ENCODE measurements around the gene COL5A1.
"Not testable (repeated sequence)": the region's sequence is repeated elsewhere in the genome, so short reads cannot be mapped to it uniquely, and the experiment has no call there.

The COL5A1 gene

DNA sequence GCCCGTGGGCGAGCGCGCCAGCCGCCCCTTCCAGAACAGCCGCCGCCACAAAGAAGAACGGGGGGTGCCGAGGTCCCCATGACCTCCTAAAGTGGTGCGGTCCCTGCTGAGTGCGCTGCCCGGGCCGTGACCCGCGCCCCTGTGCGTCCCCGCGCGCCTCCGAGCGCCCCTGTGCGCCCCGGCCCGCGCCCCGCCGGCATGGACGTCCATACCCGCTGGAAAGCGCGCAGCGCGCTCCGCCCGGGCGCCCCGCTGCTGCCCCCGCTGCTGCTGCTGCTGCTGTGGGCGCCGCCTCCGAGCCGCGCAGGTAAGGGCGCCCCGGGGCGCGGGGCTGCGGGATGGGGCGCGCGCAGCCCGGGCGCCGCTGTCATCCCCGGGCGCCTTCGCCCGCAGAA lies 384 bp downstream of the COL5A1 start:
- DNase-seq, result no peak

DNA sequence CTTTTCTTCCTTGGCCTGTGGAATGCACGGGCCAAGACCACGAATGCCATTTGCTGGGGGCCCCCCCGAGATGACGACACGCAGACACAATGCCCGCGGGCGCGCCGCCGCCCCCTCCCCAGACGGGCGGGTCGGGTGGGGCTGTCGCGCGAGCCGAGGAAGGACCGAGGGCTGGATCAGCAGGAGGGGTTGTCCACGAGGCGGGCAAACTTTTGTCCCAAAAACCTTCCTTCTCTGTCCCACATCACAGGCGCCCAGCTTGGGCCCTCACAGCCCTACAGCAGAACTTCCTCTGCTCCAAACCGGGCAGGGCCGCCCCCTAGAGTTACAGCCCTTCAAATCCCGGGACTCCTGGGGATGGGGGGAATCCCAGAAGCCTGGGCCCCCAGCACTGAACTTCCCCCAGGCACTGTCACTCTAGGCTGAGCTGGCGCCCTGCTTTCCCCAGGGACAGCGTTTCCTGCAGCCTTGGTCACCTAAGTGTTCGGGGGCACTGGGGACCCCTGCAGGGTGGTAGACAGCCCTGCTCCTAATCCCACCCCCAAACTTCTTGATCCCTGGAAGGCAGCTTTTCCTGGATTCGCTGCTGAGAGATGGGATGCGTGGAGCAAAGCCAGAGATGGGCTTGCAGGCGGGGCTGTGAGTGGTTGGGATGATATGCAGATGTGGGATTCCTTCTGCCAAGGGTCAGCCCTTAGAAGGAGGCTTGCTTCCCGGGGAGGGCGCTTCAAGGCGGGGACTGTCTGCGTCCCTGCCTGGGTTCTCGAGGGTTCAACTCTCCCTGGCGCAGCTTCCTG lies 980 bp downstream of the COL5A1 start:
- peak; percentile 83 for DNase-seq

DNA sequence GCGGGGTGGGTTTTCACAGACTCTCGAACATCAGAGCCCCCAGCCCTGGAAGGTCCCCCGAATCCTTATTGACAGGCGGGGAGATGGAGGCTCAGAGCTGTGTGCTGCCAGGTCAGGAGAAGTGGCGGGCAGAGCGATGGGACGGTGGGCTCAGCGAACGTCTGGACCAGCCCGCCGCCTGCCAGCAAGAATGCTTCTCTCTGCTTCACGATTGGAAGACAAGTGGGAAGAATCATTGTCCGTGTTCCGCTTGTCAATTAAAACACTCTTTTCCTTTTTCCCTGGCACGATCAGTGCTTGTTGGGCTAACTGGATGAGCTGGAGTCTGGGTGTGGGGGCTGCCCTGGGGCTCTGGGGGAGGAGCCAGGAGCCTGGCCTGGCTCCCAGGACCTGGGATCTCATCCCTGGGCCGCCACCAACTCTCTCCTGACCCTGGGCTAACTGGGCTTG lies 1.6 kb downstream of the COL5A1 start:
- no peak for DNase-seq

DNA sequence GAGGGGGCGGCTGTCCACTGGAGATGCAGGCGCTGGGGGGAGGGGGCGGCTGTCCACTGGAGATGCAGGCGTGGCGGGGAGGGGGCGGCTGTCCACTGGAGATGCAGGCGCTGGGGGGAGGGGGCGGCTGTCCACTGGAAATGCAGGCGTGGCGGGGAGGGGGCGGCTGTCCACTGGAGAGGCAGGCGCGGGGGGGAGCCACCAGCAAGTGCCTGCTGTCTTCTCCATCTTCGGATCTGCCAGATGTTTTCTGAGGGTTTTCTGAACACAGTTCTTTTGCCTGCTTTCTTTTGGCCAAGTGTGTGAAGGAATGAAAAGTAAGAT lies 2.8 kb downstream of the COL5A1 start:
- DNase-seq, result not testable (repeated sequence)

DNA sequence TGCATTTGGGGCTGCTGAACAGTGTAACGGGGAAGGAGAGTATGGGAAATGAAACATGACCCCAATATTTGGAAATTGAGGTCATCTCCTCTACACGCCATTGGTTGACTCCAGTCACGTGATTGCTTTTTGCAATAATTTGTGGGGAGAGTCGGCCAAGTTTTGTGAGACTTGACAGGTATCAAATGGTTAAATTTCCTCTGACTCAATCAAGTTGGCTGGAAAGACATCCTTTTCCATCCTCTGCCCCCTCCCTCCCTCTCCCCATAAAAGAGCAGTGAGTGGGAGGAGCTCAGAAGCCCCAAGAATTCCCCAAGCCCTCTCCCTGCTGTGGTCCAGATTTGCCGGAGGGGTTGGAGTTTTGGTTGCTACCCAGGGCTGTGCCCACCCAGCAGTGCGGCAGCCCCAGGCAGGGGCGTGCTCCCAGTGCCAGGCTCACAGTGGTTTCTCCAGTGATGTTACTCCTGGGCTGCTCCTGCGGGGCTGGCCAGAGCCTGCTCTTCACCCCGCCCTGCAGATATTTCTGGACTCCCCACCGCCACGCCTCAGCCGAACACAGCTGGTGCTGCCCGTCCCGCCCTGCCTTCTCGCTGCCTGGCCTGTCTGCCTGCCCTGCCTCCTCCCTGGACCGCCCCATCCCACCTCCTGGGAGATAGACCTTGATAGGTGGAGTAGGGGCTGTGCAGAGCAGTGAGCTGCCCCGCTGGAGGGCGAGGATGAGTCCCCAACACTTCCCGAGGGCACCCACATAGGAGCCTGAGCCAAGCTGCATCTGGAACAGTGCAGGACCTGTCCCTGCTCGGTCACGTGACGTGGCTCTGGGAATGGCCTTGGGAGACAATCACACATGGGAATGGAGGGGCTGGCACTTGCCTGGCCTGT lies 3.4 kb downstream of the COL5A1 start:
- peak; percentile 91 for DNase-seq

DNA sequence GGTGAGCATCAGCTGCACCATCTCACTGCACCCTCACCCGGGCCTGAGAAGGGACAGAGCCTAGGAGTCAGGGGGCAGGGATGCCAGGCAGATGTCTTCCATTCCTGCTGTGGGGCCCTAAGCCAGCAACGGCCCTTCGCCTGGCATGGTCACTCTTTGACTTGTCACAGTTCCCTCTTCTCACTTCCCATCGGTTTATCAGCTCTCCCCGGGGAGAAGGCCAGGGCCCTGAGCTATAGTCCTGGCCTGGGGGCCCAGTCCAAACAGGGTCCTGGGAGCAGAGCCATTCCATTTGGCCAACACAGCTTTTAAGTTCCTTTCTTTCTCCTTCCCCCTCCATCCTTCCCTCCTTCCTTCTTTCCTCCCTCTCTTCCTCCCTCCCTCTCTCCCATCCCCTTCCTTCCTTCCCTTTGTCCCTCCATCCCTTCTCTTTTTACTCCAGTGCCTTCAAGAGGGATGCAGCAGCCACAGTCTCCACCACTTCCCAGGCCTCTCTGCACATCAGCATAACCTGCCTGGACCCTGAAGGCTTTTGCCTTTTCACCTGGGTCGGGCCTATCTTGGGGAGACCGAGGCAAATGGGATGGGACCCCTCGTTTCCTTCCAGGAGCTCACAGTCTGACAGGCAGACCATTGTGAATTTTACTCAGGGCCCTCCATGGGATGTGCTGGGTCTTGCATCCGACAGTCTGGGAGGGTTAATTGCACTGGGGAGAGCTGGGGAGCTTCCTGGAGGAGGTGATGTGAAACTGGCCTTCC lies 4.2 kb downstream of the COL5A1 start:
- DNase-seq, result no peak

DNA sequence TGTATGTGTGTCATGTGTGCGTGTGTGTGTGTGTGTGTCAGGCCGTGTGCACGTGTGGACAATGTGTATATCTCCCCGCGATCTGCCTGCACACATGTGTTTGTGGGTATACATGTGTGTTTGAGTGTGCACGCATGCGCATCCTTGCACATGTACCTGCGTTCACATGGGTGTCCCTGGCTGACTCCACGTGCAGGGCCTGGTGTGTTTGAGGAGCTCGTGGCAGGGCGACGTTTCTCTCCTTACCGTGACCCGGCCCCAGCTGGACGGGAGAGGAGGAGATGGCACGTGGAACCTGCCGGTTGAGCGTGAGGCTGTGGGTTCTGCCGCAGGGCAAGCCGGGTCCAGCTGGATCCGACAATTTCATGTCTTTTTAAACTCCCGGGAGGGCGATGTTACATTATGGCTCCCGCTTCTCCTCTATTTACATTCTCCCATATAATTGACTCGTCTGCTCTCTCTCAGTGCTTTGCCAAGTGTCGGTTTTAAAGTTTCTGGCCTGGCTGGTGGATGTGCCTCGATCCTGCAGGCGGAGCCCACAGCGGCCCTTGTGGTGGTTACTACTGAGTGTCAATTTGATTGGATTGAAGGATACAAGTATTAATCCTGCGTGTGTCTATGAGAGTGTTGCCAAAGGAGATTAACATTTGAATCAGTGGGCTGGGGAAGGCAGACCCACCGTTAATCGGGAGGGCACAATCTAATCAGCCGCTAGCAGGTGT lies 5.9 kb downstream of the COL5A1 start:
- no peak for DNase-seq

DNA sequence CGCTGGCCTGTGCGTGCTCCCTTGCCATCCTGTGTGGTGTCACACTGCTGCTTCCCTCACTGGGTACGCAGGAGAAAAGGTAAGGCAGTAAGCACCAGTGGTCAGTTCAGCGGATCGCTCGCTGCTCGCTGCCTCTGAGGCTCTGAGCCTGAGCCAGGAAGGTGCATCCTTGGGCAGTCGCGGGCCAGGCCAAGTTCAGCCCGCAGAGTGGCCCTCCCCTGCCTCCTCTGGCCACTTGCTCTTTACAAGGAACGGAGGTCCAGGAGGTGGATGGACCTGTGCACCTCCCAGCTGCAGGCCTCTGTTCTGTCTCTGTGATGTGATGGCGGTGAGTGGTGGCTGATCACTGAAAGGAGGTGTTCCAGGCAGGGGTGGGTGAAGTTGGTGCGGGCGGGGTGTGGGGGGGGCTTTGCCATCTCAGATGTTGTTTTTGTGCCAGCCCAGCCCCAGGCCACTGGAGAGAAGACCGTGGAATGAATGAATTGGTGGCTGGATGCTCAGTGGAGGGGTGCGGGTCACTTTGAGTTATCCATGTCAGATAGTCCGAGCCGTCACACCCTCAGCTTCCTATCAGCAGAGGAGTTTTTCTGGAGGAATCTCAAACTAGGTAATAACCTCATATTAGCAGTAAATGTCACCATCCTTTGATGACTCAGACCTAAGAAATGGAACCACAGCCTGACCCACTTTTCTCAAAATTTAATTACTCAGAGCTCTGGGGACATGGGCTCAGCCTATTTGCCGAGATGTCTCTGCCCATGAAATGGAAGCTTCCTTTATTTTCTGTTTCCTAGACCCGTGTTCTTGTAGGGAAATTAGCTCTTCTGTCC lies 7.3 kb downstream of the COL5A1 start:
- DNase-seq, result no peak

DNA sequence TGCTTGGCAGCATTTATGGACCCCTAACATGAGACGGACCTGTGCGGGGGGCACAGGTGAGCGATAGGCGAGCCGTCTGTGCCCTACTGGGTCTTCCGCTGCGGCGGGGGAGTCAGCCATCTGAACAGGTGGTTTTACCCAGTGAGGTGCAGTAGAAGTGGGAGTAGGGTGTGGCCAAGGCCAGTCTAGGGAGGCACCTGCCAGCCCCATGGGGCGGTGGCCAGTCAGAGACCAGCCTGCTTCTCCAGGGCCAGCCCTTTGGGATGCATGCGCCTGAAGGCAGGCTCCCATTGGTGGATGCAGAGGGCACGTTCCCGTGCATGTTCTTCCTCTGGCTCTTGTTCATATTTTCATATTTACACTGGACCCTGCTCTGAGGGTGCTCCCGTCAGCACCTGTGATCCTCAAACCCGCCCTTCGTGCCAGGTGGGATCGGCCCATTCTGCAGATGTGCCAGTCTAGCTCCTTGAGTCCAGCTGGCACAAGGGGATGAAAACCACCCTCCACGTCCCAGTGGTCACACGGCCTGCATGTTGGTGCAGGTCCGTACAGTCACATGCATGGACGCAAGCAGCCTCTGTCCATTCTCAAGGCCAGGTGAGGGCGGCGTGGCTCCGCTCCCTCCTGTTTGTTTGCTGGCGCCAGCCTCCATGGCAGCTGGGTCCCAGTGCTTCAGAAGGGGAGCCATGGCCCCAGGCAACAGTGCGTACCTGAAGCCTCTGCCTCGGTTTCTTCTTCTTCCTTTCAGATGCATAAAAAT lies 9.0 kb downstream of the COL5A1 start:
- DNase-seq, result peak; percentile 26

DNA sequence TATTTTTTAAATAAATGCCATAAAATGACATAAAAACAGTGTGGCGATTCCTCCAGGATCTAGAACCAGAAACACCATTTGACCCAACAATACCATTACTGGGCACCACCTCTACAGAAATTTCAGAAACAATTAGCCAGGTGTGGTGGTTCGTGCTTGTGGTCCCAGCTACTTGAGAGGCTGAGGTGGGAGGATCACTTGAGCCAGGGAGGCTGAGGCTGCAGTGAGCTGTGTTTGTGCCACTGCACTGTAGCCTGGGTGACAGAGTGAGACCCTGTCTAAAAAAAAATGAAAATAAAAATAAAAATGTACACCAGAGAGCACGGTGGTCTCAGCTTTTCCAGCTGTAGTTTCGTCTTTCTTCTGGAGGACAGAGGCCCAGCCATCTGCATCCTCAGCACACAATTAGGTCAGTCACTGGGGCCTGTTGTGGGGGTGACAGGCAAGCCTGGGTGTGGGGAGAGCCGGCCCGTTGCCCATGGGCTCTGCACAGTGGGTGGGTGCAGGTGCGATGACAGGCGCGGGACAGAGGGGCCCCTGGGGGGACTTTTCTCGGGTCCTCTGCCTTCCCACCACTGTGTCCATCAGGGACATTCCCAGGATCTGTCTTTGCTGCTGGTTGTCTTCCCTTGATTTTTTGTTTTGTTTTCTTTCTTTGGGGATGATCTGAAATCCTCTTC lies 9.8 kb downstream of the COL5A1 start:
- DNase-seq, result peak; percentile 24

DNA sequence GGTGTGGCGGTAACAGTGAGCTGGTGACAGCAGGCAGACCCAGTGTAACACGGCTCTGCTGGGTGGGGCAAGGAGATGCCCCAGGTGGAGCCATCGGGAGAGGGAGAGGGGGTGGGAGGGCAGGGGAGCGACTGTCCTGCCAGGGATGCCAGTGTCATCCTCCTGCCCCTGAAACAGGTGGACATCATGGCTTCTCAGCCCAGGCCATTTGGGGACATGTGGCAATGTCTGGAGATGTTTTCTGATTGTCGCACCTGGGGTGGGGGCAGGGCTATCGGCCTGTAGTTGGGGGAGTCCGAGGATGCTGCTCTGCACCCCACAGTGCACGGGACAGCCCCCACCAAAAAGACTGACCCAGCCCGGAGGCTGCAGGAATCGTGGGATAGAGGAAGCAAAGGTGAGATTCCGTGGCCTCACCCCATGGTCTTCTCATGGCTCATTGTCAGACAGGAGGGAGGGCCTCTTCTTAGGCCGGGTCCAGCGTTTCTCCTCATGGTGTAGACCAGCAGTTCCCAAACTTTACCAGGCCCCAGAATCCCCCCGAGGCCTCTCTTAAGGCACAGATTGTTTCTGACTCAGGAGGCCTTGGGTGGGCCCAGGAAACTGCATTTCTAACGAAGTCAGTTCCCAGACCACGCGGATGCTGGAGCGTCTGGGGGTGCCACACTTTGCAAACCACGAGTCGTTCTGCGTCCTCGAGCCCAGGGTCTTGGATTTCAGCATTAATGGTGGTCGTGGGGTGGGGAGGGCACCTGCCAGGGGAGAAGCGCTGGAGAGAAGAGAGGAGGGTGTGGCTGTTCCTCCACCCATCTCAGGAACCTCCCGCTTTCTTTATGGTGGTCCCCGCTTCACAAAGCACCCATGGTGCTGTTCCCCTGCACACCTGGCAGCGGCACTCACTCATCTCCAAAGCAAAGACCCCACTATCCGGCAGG lies 11.0 kb downstream of the COL5A1 start:
- DNase-seq, result peak; percentile 26

DNA sequence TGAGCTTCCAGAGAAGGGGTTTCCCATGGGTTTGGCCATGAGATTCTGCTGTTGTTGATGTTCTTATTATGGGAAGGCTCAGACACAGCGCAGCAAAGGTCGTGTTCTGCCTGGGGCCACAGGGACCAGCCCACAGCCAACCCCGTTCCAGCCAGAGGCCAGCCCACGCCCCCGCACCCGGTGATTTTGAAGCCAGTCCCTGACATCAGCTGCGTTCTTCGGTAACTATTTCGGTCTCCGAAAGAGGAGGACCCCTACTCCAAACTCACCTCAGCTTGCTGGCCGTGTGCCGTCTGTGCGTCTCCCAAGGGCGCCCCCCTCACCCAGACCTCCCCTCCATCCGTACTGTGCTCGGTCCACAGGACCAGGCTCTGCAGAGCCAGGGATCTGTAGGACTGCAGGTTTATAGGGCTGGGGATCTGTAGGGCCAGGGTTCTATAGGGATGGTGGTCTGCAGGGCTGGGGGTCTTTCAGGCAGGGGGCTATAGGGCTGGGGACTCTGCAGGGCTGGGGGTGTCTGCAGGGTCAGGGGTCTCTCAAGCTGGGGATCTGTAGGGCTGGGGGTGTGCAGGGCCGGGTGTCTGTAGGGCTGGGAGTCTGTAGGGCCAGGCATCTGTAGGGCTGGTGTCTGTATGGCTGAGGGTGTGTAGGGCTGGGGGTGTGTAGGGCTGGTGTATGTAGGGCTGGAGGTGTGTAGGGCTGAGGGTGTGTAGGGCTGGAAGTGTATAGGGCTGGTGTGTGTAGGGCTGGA lies 11.8 kb downstream of the COL5A1 start:
- DNase-seq, result peak; percentile 25

DNA sequence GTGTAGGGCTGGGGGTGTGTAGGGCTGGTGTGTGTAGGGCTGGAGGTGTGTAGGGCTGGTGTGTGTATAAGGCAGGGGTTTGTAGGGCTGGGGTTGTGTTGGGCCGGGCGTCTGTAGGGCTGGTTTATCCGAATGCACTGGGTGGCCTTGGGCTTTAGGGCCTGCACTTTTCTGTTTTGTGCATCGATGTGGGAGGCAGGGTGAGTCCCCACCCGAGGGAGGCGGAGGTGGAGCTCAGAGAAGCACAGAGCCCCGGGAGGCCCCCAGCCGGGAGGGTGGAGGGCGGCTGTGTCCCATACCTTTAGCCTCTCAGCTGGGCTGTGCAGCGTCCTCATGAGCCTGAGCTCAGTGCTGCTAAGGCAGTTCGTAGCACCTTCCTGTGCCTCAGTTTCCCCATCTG lies 13.5 kb downstream of the COL5A1 start:
- DNase-seq, result peak; percentile 18

DNA sequence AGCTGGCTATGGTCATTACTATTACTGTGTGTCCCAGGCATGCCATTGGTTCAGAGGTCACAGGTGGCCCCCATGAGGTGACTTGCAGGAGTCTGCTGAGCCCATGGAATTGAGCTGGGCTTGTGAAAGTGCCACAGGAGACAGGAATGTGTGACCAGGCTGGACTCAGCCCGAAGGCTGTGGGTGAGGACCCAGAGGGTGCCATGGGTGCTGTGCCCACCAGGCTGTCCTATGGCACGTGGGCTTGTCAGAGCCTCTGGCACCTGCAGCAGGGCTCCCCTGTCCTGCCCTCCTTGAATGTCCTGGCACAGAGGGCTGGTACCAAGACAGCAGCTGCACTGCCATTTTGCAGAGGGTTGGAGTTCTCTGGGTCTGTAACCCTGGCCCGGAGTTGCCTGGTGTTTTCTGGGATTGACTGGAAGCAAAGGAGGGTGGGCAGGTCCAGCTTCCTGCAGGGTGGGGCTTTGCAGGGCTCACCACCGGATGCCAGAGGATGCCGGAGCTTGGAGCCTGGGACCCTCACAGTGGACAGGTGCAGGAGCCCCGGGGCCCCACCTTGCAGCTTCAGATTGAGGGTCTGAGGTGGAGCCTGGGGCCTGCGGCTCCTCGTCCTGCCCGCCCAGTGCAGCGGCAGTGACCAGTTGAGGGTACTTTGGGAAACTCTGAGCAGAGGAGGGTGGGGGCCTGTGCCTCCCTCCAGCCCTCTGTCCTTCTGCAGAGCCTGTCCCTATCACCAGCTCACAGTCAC lies 14.2 kb downstream of the COL5A1 start:
- peak; percentile 35 for DNase-seq

DNA sequence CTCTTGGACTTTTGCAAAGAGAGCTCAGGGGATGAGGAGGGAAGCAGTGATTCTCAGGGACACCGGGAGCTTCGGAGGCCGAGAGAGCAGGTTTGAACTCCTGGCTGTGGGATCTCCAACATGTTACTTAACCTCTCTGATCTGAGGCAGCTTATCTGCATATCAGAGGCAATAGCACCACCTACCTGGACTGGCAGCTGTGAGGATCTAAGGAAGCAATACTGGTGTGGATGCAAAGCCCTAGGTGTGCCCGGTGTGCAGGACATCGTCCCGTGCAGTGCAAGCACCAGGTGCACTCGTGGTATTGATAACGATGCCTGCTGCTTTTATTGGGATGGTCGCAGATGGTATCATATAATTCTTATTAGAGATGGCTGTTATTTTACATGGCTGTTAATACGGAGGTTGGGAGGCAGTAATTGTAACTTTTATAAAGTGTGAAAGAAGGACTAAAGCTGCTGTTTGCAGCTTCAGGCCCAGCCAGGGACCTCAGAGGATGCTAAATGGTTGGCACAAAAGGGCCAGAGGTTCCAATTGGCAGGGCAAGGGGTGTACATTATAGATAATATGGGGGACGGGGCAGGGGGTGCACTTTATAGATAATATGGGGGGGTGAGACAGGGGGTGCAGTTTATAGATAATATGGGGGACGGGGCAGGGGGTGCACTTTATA lies 14.9 kb downstream of the COL5A1 start:
- DNase-seq, result peak; percentile 31

DNA sequence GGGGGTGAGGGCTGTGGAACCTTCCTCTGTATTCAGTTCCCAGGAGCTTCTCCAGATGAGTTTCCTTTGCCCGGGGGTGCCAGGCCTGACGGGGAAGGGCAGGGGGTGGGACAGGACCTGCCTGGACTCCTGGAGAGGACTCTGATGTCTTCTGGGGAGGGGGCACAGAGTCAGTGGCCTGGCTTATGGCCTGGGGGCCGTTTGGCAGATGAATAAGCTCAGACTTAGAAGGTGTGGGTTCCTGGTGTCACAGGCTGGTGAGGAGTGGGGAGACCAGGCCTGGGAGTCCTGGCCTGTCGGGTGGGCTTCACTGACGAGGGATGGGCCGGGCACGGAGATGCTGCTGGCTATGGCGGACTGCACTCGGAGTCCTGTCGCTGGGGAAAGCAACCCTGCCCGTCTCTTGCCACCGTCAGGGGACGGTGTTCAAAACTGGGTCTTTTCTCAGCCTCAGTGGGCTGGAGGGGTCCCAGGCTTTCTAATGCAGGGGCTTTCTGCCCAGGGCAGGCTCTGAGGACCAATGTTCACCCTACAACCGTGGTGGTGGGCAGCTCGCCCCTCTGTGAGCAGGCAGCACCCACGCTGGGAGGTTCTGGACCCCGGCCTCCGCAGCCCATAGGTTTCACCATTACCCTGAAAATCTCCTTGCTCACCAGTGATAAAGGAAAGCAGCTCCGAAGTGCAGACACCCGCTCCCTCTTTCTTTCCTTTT lies 16.2 kb downstream of the COL5A1 start:
- DNase-seq, result peak; percentile 31

All from left hindlimb (tissue), 1 donor.